Mesenchymal stem cell (in vitro differentiated cells and primary cell): ENCODE measurements around the gene RPL41.

ENCODE experiments used
- DNase-seq: peaks from one replicate; pipeline ENCODE4 v3.0.0-alpha.2; 2013
- H2AFZ ChIP-seq: one replicate; pipeline ENCODE4 v1.6.1; 2013; ENCODE audit warnings: low read depth, mild to moderate bottlenecking, control low read depth, inconsistent platforms, low read length, moderate library complexity
- H2AK5ac ChIP-seq: 2 replicates; pipeline ENCODE4 v1.6.1; 2013; ENCODE audit warnings: low read length, moderate library complexity, mild to moderate bottlenecking, inconsistent platforms; ENCODE audit not compliant: severe bottlenecking
- H2BK120ac ChIP-seq: one replicate; pipeline ENCODE4 v1.6.1; 2013; ENCODE audit warnings: low read depth, mild to moderate bottlenecking, inconsistent platforms, low read length, moderate library complexity
- H2BK12ac ChIP-seq, 2 experiments: one replicate each; pipeline ENCODE4 v1.6.1; 2013; ENCODE audit warnings: inconsistent platforms in 2 of 2, low read length in 2 of 2, mild to moderate bottlenecking in 2 of 2, moderate library complexity in 2 of 2, control low read depth in 1 of 2
- H2BK15ac ChIP-seq: one replicate; pipeline ENCODE4 v1.6.1; 2013; ENCODE audit warnings: mild to moderate bottlenecking, low read depth, inconsistent platforms; ENCODE audit not compliant: poor library complexity, severe bottlenecking
- H2BK5ac ChIP-seq: 2 replicates; pipeline ENCODE4 v1.6.1; 2013; ENCODE audit warnings: low read depth, mild to moderate bottlenecking, low read length, control low read depth, inconsistent platforms; ENCODE audit not compliant: poor library complexity, severe bottlenecking
- H3K14ac ChIP-seq, 2 experiments: one replicate each; pipeline ENCODE4 v1.6.1; 2013; ENCODE audit warnings: inconsistent platforms in 2 of 2, low read length in 2 of 2, control low read depth in 1 of 2, mild to moderate bottlenecking in 1 of 2, moderate library complexity in 1 of 2
- H3K18ac ChIP-seq, 2 experiments: one replicate each; pipeline ENCODE4 v1.6.1; 2013; ENCODE audit warnings: inconsistent platforms in 2 of 2, low read length in 2 of 2, control low read depth in 1 of 2, low read depth in 1 of 2, mild to moderate bottlenecking in 1 of 2
- H3K23ac ChIP-seq, 2 experiments: one replicate each; pipeline ENCODE4 v1.6.1; 2013; ENCODE audit warnings: inconsistent platforms in 2 of 2, low read length in 2 of 2, mild to moderate bottlenecking in 2 of 2, moderate library complexity in 2 of 2, control low read depth in 1 of 2
- H3K27ac ChIP-seq: 2 replicates; pipeline ENCODE4 v1.5.1; 2013; ENCODE audit warnings: mild to moderate bottlenecking, moderate library complexity, low read length, control low read depth, inconsistent platforms; ENCODE audit not compliant: poor library complexity, severe bottlenecking
- H3K27me3 ChIP-seq, 2 experiments: 2 replicates each; pipeline versions ENCODE4 v1.6.1 to v1.7.0; 2013; ENCODE audit warnings: low read length in 2 of 2, mild to moderate bottlenecking in 2 of 2, moderate library complexity in 2 of 2, control low read depth in 1 of 2, inconsistent platforms in 1 of 2; ENCODE audit not compliant: control insufficient read depth in 1 of 2, insufficient read depth in 1 of 2
- H3K36me3 ChIP-seq, 2 experiments: 2 replicates each; pipeline versions ENCODE4 v1.6.1 to v1.7.0; 2013; ENCODE audit warnings: low read length in 2 of 2, control low read depth in 1 of 2, inconsistent platforms in 1 of 2, low read depth in 1 of 2, mild to moderate bottlenecking in 1 of 2; ENCODE audit not compliant: insufficient read depth in 2 of 2, control insufficient read depth in 1 of 2
- H3K4ac ChIP-seq, 2 experiments: one replicate each; pipeline ENCODE4 v1.6.1; 2013; ENCODE audit warnings: inconsistent platforms in 2 of 2, low read length in 2 of 2, mild to moderate bottlenecking in 2 of 2, moderate library complexity in 2 of 2, control low read depth in 1 of 2, low read depth in 1 of 2
- H3K4me1 ChIP-seq: 2 replicates; pipeline ENCODE4 v1.6.1; 2013; ENCODE audit warnings: low read depth, low read length, control low read depth; ENCODE audit not compliant: control insufficient read depth, insufficient read depth
- H3K4me2 ChIP-seq: 2 replicates; pipeline ENCODE4 v1.6.1; 2013; ENCODE audit warnings: low read length, mild to moderate bottlenecking, inconsistent platforms; ENCODE audit not compliant: poor library complexity, severe bottlenecking
- H3K4me3 ChIP-seq, 2 experiments: 2 replicates each; pipeline versions ENCODE4 v1.5.1 to v1.7.0; 2013; ENCODE audit warnings: low read length in 2 of 2, mild to moderate bottlenecking in 2 of 2, control low read depth in 1 of 2, low read depth in 1 of 2; ENCODE audit not compliant: insufficient read depth in 1 of 2
- H3K79me1 ChIP-seq: replicated peaks from 2 replicates; pipeline ENCODE4 v1.6.1; 2013; ENCODE audit warnings: mild to moderate bottlenecking, control low read depth, low read length, inconsistent platforms; ENCODE audit not compliant: poor library complexity, severe bottlenecking
- H3K9ac ChIP-seq: 2 replicates; pipeline ENCODE4 v1.7.0; 2013; ENCODE audit warnings: mild to moderate bottlenecking, low read length, moderate library complexity
- H3K9me3 ChIP-seq: 2 replicates; pipeline ENCODE4 v1.7.0; 2013; ENCODE audit warnings: mild to moderate bottlenecking, low read length; ENCODE audit not compliant: control insufficient read depth
- H4K8ac ChIP-seq: one replicate; pipeline ENCODE4 v1.6.1; 2013; ENCODE audit warnings: inconsistent platforms, mild to moderate bottlenecking, low read length, moderate library complexity
- H4K91ac ChIP-seq: one replicate; pipeline ENCODE4 v1.6.1; 2013; ENCODE audit warnings: mild to moderate bottlenecking, low read length, inconsistent platforms
- WGBS: methylation state at CpG from one replicate; pipeline ENCODE4 v1.1.7; 2013; ENCODE audit warnings: mixed read lengths; 5-methylcytosine and 5-hydroxymethylcytosine counted together

Gene RPL41

GRCh38 chr12:56141946-56142784, 25.7 kb downstream of the RPL41 start:
- no peak overlapping the region for H3K14ac ChIP-seq
- no peak overlapping the region for H4K91ac ChIP-seq
- no peak overlapping the region for H3K4me3 ChIP-seq
- no peak overlapping the region for H4K8ac ChIP-seq
- H3K4me1 ChIP-seq = peaks cover under 1% of the 10 kb centered on the region
- no peak overlapping the region for H2AK5ac ChIP-seq
- H2BK120ac ChIP-seq = no peak overlapping the region
- no peak overlapping the region for H3K4ac ChIP-seq
- no peak overlapping the region for H3K23ac ChIP-seq
- H2BK12ac ChIP-seq = no peak overlapping the region
- no peak overlapping the region for H3K9ac ChIP-seq
- H2BK5ac ChIP-seq = no peak overlapping the region
- no peaks in the 10 kb centered on the region for H3K27me3 ChIP-seq
- no peak overlapping the region for H3K18ac ChIP-seq
- H3K36me3 ChIP-seq = peaks cover 63 to 78% of the 10 kb centered on the region in 2 experiments
- H3K4me2 ChIP-seq = no peak overlapping the region
- H3K79me1 ChIP-seq = peaks cover 11% of the 10 kb centered on the region
- H2BK15ac ChIP-seq = no peak overlapping the region
- no peak overlapping the region for H2AFZ ChIP-seq
- H3K27ac ChIP-seq = no peak overlapping the region
- 97% methylated on average over 18 of the region's 19 CpGs for WGBS
- DNase-seq = no peak
- no peaks in the 10 kb centered on the region for H3K9me3 ChIP-seq

GRCh38 chr12:56143217-56143616, 26.8 kb downstream of the RPL41 start:
- no peak for DNase-seq
- no peak overlapping the region for H3K4me3 ChIP-seq
- H3K79me1 ChIP-seq = peaks cover 5% of the 10 kb centered on the region
- no peak overlapping the region for H2BK12ac ChIP-seq
- H3K27me3 ChIP-seq = no peaks in the 10 kb centered on the region
- no peak overlapping the region for H2BK120ac ChIP-seq
- H3K4me2 ChIP-seq = no peak overlapping the region
- no peak overlapping the region for H3K27ac ChIP-seq
- no peaks in the 10 kb centered on the region for H3K9me3 ChIP-seq
- H3K36me3 ChIP-seq = peaks cover 53 to 67% of the 10 kb centered on the region in 2 experiments
- H4K8ac ChIP-seq = no peak overlapping the region
- no peak overlapping the region for H2BK5ac ChIP-seq
- H3K18ac ChIP-seq = no peak overlapping the region
- no peak overlapping the region for H2AFZ ChIP-seq
- 91% methylated on average over 2 of the region's 4 CpGs for WGBS
- H3K14ac ChIP-seq = no peak overlapping the region
- H3K4ac ChIP-seq = no peak overlapping the region
- H3K4me1 ChIP-seq = no peaks in the 10 kb centered on the region
- no peak overlapping the region for H3K9ac ChIP-seq
- no peak overlapping the region for H2AK5ac ChIP-seq
- no peak overlapping the region for H4K91ac ChIP-seq
- H3K23ac ChIP-seq = no peak overlapping the region
- no peak overlapping the region for H2BK15ac ChIP-seq

DNA sequence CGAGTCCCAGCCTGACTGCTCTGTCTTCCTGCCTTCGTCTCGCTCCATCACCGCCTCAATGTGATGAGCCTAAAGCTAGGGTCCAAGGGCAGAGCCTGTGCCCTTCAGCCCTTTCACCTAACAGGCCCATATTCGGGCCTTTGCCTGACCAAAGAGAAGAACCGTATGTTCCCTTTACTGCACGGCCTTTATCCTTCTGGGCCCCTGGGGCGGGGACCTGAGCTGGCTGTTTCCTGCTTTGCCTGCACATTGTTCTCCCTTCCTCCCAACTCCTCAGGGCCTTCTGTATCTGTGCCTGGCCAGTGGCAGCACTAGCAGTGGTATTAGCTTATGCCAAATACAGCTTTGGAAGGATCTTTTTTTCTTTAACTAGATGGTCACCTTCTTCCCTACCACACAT, 27.4 kb downstream of the RPL41 start:
- Histone ChIP-seq H3K36me3 (peaks cover 47 to 61% of the 10 kb centered on the region in 2 experiments), H3K9me3 (no peaks in the 10 kb centered on the region), H2AFZ (no peak overlapping the region), H2BK12ac (no peak overlapping the region), H3K4me3 (no peak overlapping the region), H3K4me1 (no peaks in the 10 kb centered on the region), H3K4ac (no peak overlapping the region), H3K79me1 (peaks cover 2% of the 10 kb centered on the region), H3K18ac (no peak overlapping the region), H3K27me3 (no peaks in the 10 kb centered on the region), H2AK5ac (no peak overlapping the region), H2BK5ac (no peak overlapping the region), H2BK120ac (no peak overlapping the region), H3K27ac (no peak overlapping the region), H4K8ac (no peak overlapping the region), H3K23ac (no peak overlapping the region), H3K4me2 (no peak overlapping the region), H3K14ac (no peak overlapping the region), H2BK15ac (no peak overlapping the region), H4K91ac (no peak overlapping the region), H3K9ac (no peak overlapping the region)
- DNase-seq = no peak
- WGBS = 96% methylated on average over 8 of the region's 8 CpGs

DNA sequence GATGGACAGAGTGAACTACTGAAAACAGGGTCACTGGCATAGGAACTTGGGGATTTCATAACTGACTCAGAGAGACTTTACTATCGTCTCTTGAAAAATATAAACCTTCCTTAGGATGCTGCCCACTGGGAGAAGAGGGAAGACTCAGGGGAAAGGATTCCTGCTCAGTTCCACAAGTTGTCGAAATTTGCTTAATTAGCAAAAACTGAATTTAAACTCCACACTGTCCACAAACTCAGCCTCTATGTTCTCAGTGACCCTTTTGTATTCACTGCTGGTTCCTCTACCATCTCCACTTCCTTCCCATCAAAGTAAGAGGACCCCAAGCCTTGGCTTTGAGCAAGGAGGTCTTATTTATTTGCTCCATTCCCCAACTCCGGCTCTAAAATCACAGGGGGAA, 28.8 kb downstream of the RPL41 start:
- Histone ChIP-seq H3K18ac (no peak overlapping the region), H3K36me3 (peaks cover 36 to 48% of the 10 kb centered on the region in 2 experiments), H3K9ac (no peak overlapping the region), H3K79me1 (peaks cover 2% of the 10 kb centered on the region), H3K9me3 (no peaks in the 10 kb centered on the region), H2BK5ac (no peak overlapping the region), H4K8ac (no peak overlapping the region), H3K4me2 (no peak overlapping the region), H3K23ac (no peak overlapping the region), H3K27me3 (no peaks in the 10 kb centered on the region), H3K14ac (no peak overlapping the region), H2BK15ac (no peak overlapping the region), H3K4me1 (no peaks in the 10 kb centered on the region), H3K27ac (no peak overlapping the region), H4K91ac (no peak overlapping the region), H2AK5ac (no peak overlapping the region), H2BK12ac (no peak overlapping the region), H2AFZ (no peak overlapping the region), H3K4me3 (no peak overlapping the region), H3K4ac (no peak overlapping the region), H2BK120ac (no peak overlapping the region)
- 94% methylated on average over 3 of the region's 3 CpGs for WGBS
- no peak for DNase-seq
